RWPE1 (cell line): Measurements from ENCODE around the gene MYO5C.

Source experiments
- CTCF ChIA-PET: fragments of 350-600 bp; sonication (Branson Sonifier 250); formaldehyde crosslinking; extraction: SDS; loops from one replicate; lab custom pipeline; 2021; lab: Yijun Ruan, JAX
- POLR2A ChIA-PET: fragments of 400-600 bp; formaldehyde crosslinking; extraction: SDS; loops from one replicate; lab custom pipeline; 2020; ENCODE audit warnings: antibody characterized with exemption; ENCODE audit not compliant: low non-redundant PET; lab: Yijun Ruan, JAX
- DNase-seq: peaks from one replicate; pipeline ENCODE4 v3.0.0; 2012; ENCODE audit warnings: low spot score
- H3K27ac ChIP-seq: fragments of 450-650 bp; 2 replicates; pipeline ENCODE4 v1.5.1; 2017
- TF ChIP-seq, protein P1 (sequence below): fragments of 450-650 bp; conservative IDR thresholded peaks from 2 replicates; pipeline ENCODE4 v1.5.1; 2017; ENCODE audit warnings: low read depth, mild to moderate bottlenecking

Gene MYO5C

GRCh38 chr15:52263563-52264282 is 31.9 kb downstream of the MYO5C start:
- CTCF ChIA-PET: interaction anchor here (0.7 kb wide), 1 partner anchor 1244 kb away, joined by 5 read pairs; no protein-coding TSS in a partner anchor
- TF ChIP-seq, protein P1, sequence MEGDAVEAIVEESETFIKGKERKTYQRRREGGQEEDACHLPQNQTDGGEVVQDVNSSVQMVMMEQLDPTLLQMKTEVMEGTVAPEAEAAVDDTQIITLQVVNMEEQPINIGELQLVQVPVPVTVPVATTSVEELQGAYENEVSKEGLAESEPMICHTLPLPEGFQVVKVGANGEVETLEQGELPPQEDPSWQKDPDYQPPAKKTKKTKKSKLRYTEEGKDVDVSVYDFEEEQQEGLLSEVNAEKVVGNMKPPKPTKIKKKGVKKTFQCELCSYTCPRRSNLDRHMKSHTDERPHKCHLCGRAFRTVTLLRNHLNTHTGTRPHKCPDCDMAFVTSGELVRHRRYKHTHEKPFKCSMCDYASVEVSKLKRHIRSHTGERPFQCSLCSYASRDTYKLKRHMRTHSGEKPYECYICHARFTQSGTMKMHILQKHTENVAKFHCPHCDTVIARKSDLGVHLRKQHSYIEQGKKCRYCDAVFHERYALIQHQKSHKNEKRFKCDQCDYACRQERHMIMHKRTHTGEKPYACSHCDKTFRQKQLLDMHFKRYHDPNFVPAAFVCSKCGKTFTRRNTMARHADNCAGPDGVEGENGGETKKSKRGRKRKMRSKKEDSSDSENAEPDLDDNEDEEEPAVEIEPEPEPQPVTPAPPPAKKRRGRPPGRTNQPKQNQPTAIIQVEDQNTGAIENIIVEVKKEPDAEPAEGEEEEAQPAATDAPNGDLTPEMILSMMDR: no peak
- DNase-seq: no peak
- no peak overlapping the region for H3K27ac ChIP-seq
- POLR2A ChIA-PET: no interaction called here

DNA sequence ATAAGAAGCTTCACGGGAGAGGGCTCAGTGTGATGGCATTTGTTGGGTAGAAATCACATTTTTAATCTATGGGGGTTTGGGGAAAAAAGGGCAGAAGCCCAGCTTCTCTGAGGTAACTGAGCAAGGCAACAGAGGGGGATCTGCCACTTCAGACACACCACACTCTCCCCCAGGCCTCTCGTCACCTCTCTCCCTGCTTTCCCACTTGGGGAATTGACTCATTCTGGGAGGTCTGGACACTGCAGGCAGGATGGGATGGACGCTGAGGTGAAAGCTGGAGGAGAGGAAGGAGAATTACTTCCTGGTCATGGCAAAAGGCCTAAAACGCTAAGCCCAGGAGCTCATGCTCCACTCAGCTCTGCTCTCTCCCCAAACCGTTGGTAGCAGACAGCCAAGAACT is 33.2 kb downstream of the MYO5C start:
- TF ChIP-seq, protein P1: no peak
- no peak overlapping the region for H3K27ac ChIP-seq
- ChIA-PET CTCF (interaction anchor here (1.2 kb wide), 2 partner anchors 29 to 473 kb away, joined by 3 read pairs; no protein-coding TSS in a partner anchor), POLR2A (no interaction called here)
- DNase-seq: no peak

DNA sequence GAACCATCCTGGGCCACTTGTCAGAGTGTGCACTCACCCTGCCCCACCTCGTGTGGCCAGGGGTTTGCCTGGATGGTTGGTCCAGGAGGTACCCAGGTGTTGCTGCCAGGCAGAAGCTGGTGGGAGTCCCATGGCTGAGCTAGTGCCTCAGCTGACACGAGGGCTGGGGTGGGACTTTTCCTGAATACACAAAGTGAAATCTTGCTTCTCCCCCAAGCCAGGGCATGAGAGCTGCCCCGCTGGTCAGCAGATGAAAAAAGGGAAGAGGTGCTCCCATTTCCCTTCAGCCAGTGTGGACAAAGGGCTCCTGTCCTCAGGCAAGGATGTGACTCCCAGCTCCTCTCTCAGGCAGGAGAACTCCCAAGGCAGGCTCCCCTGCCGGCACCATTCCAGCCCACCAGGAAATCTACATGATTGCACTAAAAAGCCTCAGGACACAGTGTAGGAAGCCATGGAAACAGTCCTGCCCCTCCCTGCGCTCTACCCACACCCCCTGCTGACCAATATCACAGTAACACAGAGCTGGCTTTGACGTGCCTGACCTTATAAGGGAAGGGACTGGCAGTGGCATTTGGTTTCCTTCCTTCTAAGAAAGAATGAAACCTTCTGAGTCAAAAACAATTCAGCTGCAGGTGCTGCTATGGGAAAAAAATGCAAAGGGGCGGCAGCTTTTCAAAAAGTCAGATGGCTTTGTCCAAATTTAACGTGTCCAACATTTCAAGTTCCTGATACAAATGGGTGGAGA is 33.9 kb downstream of the MYO5C start:
- peak; percentile 86 for DNase-seq
- CTCF ChIA-PET: interaction anchor here (0.7 to 1.2 kb wide), 4 partner anchors 28 to 473 kb away, joined by 3 read pairs; no protein-coding TSS in a partner anchor
- H3K27ac ChIP-seq: peak overlapping the region; percentile 37
- POLR2A ChIA-PET: no interaction called here
- TF ChIP-seq, protein P1: no peak

- DNase-seq: no peak
- peak overlapping the region; percentile 37; the same call in 1 of the 2 replicates for H3K27ac ChIP-seq
- ChIA-PET POLR2A (no interaction called here), CTCF (interaction anchor here (0.7 to 1.2 kb wide), 2 partner anchors 27 to 53 kb away, joined by 3 read pairs; no protein-coding TSS in a partner anchor)
- TF ChIP-seq, protein P1: no peak
These were observed 34.6 kb downstream of the MYO5C start for GRCh38 chr15:52261026-52261425.

- TF ChIP-seq, protein P1: no peak
- ChIA-PET POLR2A (no interaction called here), CTCF (interaction anchor here (0.9 kb wide), 1 partner anchor 76 kb away, joined by 3 read pairs; no protein-coding TSS in a partner anchor)
- no peak overlapping the region for H3K27ac ChIP-seq
- no peak for DNase-seq
These were observed 36.1 kb downstream of the MYO5C start for GRCh38 chr15:52259503-52259902.

GRCh38 chr15:52258461-52258860 is 37.1 kb downstream of the MYO5C start:
- CTCF ChIA-PET: interaction anchor here (0.7 to 1.1 kb wide), 2 partner anchors 358 to 476 kb away, joined by 3 read pairs; no protein-coding TSS in a partner anchor
- POLR2A ChIA-PET: no interaction called here
- no peak for DNase-seq
- TF ChIP-seq, protein P1: no peak
- no peak overlapping the region for H3K27ac ChIP-seq
